Kidney capillary endothelial cell (primary cell): ENCODE measurements around the gene ANKRD63.

Source experiments
- DNase-seq: peaks from one replicate; pipeline ENCODE4 v3.0.0-alpha.2; 2018; ENCODE audit warnings: low spot score

The ANKRD63 gene

DNA sequence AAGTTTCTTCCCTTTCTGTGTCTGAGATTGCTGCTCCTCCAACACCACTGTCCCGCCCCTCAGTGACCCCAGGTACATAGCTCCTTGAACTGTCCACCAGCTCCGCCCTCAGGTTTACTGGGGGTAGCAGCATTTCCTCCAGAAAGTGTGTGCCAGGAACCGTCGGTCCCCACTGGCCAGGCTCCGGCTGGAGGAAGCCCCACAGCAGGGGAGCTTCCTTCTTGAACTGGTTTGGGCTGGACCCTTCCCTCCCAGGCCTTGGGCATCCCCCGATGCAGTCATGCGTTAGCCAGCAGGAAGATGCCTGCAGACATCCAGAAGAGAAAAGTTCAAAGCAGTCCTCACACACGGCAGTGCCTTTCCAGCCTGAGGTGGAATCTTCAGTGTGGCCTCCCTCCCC, 24.3 kb downstream of the ANKRD63 start:
- no peak for DNase-seq

DNA sequence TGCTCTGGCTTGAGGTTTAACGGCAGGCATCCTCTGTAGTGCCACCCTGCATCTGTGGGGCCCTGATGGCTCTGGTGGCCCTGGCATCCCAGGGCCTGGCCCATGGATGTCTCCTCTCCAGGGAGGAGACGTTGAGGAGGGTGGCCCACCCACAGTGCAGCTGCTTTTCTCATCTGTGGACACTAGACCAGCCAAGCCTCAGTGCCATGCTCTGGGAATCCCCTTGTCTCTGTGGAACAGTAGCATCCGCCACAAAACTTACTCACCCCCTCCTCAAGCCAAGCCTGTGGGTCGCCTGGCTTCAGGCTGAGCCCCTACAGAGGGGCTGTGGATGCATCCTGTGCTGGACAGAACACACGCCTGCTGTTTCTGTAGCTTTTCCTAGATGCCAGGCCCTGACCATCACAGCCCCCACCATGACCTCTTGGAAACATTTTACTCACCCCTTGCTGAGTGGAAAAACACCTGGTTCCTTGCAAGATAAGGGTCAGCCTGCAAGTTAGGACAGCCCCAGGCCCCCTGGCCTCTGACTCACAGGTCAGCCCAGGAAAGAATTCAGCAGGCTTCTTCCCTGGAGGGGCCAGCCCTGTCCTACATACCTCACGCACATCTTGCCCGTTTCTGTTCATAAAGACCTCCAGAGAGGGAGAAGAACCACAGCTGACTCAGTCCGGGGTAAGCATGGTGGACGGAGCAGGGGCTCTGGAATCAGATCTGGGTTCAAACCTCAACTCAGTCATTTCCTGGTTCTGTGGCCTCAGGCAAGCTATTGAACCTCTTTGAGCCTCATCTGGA, 25.0 kb downstream of the ANKRD63 start:
- DNase-seq: no peak

DNA sequence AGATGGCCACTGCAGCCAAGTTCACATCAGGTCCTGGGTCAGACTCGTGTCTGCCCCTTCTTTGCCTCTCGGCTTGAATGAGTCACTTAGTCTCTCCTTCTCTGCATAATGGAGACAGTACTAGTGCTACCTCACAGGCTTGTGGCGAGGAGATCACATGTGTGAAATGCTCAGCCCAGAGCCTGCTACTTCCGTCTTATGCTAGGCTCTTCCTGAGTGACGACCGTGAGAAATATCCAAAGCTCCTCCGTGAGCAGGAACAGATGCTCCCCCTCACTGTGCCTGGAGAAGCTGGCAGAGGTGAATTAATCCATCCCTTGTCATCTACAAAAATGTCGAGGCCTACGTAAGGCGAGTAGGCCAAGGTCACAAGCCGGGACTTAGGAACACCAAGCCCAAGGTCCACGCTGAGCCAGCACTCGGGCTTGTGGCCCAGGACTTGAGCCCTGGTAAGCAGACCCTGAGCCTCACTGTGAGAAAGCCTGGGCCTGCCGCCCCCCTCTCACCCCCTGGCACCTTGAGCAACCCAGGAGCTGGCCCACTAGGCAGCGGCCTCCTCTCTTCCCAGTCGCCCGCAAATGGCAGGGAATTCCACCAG, 26.1 kb downstream of the ANKRD63 start:
- peak; percentile 37 for DNase-seq

DNA sequence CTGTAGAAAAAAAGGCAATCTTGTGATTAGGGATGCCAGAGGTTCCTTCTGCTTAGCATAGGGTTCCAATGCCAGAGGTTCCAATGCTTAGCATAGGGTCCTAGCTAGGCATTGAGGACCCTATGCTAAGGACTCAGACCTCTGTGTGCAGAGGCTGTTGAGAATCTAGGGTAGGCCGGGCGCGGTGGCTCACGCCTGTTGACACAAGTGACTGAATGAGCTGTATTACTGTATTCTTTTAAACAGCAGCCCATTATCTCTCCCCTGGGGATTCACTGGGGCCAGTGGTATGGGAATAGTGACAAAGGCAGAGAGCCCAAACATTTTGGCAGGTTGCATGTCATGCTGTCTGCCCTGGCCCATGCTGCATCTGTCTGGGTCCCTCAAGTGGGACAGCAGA, 27.8 kb downstream of the ANKRD63 start:
- DNase-seq: no peak

DNA sequence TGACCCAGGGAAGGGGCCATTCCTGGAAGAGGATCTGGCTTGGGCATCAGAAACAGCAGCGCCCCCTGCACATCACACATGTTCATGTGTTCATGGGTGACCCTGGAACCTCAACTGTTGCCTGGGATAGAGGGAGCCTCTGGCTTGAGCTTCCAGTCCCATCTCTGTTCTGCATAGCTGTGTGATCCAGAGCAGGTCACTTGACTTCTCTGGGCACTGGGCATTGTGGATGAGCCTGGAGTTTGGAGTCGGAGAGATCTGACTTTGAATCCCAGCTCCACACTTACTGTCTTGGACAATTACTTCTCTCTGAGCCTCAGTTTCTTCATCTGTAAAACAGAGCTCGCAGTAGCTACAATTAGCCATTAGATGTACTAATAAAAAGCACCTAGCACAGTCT, 28.4 kb downstream of the ANKRD63 start:
- DNase-seq: no peak

DNA sequence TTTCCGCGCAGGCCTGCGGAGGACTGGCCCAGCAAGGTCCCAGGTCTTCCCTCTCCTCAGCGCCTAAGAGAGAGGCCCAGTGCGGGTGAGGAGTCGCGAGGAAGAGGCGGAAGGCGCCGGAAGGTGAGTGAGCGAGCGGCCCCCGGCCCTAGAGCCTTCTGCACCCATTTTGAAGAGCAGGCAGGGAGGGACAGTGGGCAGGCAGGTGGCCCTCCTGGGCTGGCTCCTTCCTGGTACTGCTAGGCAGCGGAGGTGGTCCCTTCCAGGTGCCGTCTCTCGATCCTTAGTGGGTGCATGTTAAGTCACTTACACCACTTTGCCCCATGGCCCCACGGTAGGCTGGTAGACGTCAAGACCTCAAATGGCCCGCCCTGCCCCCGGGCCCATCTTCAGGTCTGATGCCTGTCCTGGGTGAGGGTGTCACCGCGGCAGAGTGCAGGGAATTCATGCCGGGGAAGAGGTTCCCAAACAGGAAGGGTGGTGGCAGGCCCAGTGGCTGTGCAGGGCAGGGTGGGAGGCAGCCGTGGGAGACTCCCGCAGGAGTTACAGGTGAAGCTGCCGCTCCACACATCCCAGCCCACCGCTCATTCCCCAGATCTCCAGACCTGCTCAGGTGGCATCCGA, 29.6 kb downstream of the ANKRD63 start:
- DNase-seq: no peak

DNA sequence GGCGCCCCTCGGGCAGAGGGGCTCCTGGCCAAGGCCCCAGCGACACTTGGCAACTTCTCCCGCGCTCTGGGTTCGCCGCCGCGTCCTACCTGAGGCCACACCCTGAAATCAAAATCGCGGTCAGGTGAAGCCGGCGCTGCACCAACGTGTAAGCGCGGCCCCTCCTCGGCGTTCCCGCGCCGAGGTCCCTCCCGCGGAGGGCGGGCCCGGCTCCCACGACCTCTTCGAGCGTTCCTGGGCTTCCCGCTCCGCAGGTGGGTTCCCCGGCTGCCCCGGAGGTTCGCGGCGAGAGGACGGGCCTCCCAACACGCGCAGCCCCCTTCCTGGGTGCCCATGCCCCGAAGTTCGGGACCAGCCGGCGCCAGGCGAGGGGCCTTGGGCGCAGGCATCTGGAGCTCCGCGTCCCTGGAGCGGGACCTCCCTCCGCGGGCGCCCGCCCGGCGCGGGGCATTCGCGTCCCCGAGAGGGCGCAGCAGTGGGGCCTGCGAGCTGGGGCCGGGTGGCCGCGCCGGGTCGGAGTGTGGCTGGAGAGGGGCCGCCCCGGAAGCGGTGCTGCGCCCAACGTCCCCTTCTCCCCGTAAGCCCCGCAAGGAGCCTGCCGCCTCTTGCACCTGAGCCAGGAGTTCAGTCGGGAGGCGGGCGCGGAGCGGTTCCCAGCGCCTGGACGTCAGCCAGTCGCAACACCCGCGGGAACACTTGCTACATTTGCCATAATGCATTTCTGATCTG, 30.3 kb downstream of the ANKRD63 start:
- DNase-seq: no peak

DNA sequence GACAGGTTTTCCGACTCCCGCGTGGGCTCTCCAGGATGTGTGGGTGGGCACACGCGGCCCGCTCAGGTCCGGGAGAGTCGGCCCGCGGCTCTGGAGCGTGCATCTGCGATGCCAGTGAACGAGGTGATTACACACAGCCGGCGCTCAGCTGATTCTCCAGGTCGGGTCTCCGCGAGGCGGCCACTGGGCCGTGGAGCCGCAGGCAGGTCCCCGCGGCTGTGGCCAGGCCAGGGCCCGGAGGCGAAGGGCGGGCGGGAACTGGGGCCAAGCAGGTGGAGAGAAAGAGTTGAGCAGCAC, 30.8 kb downstream of the ANKRD63 start:
- DNase-seq: no peak

DNA sequence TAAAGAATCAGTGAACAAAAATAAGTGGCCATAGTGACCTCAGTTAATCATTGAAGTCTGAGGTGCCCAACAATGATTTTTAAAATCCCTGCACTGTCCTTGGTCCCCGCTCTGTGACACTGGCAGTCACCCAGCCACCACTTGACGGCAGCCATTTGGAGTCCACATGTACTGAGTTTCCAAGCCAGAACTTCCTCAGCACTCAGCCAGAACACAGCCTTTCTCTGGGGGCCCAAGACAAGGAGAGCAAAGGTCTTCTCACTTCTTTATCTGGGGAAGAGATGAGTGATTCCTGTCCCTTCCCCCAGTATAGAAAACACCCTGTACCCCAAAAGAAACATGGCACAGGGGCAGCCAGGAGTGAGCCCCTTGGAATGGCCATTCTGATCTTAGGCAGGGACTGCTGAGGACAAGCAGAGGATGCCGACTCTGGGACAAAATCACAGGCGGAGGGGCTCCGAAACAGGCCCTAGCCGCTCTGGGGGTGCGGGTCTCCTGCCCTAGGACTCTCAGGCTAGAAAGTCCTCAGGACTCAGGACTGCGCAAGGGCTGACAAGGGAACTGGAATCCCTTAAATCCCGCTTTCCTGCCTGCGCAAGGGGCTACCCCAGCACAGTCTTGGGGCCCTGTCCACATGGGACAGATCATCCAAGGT, 31.3 kb downstream of the ANKRD63 start:
- DNase-seq: no peak

DNA sequence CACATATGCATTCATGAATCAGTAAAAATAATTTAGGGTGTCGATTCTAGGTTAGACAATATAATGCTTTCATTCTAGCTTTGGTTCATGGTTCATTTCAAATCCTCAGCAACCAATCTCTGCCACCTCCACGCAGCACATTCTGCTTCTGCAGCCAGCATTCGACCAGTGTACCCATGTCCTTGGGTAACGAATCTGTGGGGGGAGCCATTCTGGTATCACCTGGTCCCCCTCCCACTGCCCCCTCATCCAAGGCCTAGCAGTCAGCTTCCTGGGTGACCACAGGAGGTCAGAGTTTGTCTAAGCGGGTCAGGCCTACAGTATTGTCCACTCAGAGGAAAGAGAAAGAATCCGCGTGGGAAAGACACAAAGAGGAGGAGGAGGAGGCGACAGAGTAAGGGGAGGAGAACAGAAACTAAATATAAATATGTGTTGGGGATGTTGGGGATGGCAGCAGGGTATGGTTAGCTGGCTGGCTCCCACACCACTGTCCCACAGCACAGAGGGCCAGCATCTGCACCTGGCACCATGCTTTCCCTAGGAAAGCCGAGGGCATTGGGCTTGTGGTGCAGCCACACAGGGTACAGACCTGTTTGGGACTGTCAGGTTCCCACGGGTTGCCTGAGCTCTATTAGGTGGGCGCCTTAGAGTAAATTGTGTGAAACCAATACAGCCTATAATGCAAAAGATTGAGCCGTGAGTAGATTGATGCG, 31.9 kb downstream of the ANKRD63 start:
- no peak for DNase-seq

DNA sequence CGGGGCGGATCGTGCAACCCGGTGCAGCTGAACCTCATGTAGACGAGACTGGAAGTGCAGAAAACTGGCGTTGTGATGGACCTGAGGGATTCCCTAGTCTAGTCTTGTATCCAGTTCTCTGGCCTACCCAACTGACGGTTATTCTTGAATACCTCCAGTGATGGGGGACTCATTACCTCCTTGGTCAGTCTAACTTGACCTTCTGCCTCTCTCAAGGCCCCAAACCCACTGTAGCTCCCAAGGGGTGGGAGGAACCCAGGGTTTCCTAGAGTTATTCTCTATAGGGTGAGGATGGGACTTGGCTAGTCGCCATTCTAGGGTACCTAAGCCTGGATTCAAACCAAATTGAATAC, 32.6 kb downstream of the ANKRD63 start:
- no peak for DNase-seq

DNA sequence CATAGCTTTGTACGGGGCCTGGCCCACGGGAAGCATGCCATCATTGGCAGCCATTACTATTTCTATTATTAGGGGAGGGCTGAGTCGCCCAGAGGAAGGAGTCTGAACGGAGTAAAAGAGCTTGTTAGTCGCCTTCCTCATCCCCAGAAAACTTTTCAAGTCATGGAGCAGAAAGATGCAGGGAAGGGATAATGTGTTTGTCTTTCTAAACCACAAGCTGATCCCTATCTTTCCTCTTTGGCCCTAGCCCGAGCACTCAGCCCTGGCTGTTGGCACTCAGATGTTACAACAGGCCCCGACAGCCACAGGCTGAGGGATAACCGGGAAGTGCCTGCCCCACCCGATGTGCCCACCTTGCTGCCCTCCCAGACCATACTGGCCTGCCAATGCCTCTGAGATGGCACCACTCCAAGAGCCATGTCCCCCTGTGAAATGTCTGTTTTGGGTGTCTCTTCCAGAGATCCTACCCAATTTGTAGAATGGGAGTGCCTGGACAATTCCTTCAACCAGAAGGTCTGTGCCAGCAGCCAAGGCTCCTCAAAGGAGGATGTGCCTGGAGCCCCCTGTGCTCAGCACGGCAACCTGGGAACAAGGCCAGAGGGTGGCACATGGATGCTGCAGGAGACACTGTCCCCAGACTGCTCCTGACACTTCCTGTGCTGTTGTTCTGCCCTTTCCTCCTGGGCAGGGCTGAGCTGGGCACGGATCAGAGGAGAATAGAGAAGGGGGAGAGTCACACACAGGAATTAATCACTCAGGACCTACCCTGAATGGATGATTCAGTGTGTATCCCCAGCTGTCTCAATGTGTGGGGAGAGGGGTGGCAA, 33.2 kb downstream of the ANKRD63 start:
- peak; percentile 55 for DNase-seq

DNA sequence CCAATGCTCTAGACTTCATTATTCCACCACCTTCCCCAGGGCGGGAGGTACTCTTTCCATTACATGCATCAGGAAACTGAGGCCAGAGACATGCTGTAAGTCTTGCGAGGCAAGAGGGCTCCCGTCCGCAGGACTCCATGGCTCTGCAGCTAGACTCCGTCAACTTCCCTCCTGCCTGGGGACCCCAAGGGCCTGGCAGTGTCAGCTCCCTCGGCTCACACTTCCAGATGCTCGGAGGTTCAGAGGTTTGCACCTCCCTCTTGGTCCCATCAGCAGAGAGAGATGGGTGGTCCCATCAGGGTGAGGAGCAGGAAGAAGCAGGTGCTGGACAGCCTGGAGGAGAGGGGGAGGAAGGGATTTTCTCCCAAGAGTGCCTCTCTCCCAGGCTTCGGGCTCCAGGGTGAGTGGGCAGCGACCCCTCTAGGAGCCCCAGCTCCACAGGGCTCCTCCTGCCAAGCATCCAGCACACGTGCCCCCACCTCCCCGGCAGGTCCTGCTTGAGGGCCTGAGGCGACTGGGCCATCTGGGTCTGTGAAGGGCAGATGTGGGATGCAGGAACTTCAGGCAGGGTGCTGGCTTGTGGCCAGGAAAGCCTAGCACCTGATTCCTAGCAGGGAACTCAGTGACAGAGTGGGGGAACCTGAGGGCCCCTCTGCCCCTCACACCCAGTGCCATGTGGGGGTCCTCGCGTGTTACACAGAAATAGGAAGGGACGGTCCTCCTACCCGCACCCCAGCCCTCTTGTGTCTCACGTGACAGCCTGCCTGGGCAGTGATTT, 34.7 kb downstream of the ANKRD63 start:
- DNase-seq: no peak

DNA sequence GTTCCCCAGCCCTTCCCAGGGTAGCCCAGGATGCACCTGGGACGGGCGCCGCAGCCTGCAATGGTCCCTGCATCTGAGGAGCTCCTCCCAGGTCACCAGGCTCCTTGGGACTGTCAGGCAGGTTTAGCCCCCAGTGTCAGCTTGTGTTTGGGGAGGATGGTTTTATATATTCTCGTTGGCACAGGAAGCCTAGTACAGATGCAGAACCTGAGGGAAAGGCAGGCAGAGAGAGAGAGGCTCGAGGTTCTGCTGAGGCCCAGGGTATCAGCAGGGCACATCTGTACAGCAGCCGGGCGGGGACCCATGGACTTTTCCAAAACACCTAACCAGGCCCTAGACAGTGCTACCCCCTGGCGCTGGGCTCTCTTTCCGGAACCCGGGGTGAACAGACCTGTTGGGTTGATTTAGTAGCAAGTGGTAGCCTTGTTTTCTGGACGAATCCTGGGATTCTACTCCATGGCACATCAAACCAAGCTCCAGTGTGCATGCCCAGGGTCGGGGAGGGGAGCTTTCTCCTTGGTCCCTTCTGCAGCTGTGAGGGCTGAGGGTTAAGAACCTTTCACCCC, 35.4 kb downstream of the ANKRD63 start:
- DNase-seq: no peak

DNA sequence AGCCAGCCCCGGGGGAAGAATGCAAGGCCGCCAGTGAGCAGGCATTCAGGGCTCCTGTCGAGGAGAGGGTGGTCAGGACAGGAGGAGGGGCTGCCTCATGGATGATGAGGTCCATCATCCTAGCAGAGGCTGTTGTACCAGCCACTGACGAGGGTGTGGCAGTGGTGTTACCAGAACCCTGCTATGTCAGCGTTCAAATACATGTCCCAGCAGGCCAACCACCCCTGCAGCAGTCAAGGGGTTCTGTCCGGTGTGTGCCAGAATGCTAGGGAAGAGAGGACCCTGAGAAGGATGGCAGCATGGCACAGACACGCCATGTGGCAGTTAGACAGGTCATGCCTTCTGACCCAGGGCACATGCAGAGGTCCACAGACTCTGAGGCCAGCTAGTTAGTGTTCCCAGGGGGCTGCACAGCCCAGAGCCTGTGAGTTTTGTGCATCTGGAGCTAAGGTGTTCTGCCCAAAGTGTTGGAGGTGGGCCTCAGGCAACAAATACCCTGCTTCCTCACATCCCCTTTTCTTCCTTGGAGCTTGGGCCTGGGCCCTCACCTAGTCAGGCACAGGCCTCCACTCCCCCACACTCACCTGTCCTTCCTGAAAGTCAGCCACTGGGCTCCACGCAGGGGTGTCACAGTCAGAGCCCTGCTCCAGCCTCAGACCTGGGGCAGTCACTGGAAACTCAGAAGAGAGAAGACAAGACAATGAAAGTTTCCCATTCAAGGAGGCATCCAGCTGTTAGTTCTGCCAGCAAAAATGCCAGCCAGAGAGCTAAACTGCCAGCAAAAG, 36.2 kb downstream of the ANKRD63 start:
- no peak for DNase-seq

DNA sequence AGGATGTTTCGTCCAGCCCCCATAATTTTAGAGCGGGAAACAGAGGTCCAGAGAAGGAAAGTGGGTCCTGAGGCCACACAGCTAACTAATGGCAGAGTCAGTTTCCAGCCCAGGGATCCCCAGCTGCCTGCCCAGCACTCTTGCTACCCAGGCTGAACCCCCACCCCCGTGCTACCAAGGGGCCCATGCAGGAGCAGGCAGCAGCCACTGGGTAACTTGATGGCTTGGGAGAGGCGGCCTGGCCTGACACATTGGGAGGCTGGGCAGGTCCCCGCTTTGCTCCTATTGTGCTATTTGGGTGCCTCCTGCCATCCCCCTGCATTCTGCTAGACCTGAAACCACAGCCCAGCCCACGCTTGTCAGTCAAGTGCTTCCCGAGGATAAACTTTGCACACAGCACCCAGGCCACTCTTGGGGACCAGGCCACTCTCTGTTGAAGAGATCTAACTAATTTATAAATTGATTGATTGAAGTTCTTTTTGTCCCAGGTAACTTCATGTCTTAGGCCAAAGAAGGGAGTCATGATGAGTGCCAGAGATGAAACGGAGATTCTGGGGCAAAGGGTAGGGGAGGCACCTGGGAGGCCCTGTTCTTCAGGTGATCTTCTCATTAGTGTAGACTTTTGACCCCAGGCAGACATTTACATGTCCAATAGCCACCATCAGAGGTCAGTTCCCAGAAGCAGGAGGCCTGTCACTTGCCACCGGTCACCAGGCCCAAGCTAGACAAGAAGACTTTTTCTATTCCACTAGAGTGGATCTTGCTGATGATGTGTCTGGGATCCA, 37.0 kb downstream of the ANKRD63 start:
- DNase-seq: no peak

DNA sequence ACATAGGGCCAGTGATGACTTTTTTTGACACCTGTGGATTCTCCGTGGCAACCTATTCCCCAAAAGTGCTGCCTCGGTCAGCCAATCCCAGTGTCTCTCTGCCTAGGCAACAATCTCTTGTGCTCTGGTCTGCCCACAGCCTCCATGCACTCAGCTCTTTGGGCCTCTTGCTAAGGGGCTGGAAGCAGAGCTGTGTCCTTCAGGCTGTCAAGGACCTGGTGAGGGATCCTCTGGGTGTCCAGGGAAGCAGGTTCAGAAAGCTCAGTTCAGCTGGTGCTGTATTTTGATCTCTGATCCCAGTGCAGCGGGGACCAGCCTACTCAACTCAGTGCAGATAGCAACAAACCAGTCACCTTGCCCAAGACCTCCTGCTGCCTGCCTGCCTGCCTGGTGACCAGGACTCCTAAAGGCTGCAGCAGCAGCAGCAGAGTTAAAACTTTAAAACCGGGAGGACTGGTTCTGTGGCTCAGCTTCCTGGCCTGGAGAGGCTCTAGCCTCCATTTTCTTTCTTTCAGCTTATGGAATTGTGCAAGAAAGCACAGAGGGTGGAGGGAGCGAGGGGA, 37.8 kb downstream of the ANKRD63 start:
- no peak for DNase-seq
